MM.1S (cell line): ENCODE data around the gene DOK3.
A peak's percentile ranks its signal among the peaks of the same experiment; 100 is the strongest.

Experiments used
- DNase-seq: peaks from one replicate; pipeline ENCODE4 v3.0.0-alpha.2; 2015
- H2AFZ ChIP-seq: fragments of 300-600 bp; sonication (generic); 2 replicates; pipeline ENCODE4 v1.6.0; 2016; ENCODE audit warnings: antibody characterized with exemption, low read length
- H3F3A ChIP-seq: fragments of 300-600 bp; sonication (generic); 2 replicates; pipeline ENCODE4 v1.6.1; 2016; ENCODE audit warnings: mild to moderate bottlenecking, antibody characterized with exemption, low read length, moderate library complexity, mixed read lengths; ENCODE audit not compliant: insufficient read depth
- H3K27ac ChIP-seq: fragments of 300-600 bp; sonication (generic); 2 replicates; pipeline ENCODE4 v1.5.1; 2016; ENCODE audit warnings: mild to moderate bottlenecking, low read length
- H3K27me3 ChIP-seq: fragments of 300-600 bp; sonication (generic); replicated peaks from 2 replicates; pipeline ENCODE4 v1.6.0; 2016; ENCODE audit warnings: low read length; ENCODE audit not compliant: insufficient read depth
- H3K36me3 ChIP-seq: fragments of 300-600 bp; sonication (generic); replicated peaks from 2 replicates; pipeline ENCODE4 v1.6.1; 2016; ENCODE audit warnings: mild to moderate bottlenecking, low read length, mixed read lengths; ENCODE audit not compliant: insufficient read depth
- H3K4me1 ChIP-seq: fragments of 300-600 bp; sonication (generic); 2 replicates; pipeline ENCODE4 v1.6.1; 2016; ENCODE audit warnings: low read length, mixed read lengths
- H3K4me2 ChIP-seq: fragments of 300-600 bp; sonication (generic); 2 replicates; pipeline ENCODE4 v1.6.0; 2016; ENCODE audit warnings: low read depth, low read length
- H3K4me3 ChIP-seq: fragments of 300-600 bp; sonication (generic); 2 replicates; pipeline ENCODE4 v1.5.1; 2016; ENCODE audit warnings: low read length, mixed read lengths
- H3K79me2 ChIP-seq: fragments of 300-600 bp; sonication (generic); 2 replicates; pipeline ENCODE4 v1.6.1; 2016; ENCODE audit warnings: mixed run types, low read length, mixed read lengths
- H3K9ac ChIP-seq: fragments of 300-600 bp; sonication (generic); 2 replicates; pipeline ENCODE4 v1.6.1; 2016; ENCODE audit warnings: low read length, mixed read lengths
- H3K9me2 ChIP-seq: fragments of 300-600 bp; sonication (generic); replicated peaks from 2 replicates; pipeline ENCODE4 v1.6.1; 2016; ENCODE audit warnings: mild to moderate bottlenecking, low read length, mixed read lengths; ENCODE audit not compliant: insufficient read depth
- H3K9me3 ChIP-seq: fragments of 300-600 bp; sonication (generic); replicated peaks from 2 replicates; pipeline ENCODE4 v1.6.1; 2016; ENCODE audit warnings: mild to moderate bottlenecking, low read length, mixed read lengths; ENCODE audit not compliant: insufficient read depth
- H4K20me1 ChIP-seq: fragments of 300-600 bp; sonication (generic); 2 replicates; pipeline ENCODE4 v1.6.1; 2016; ENCODE audit warnings: mild to moderate bottlenecking, low read length, moderate library complexity, mixed read lengths; ENCODE audit not compliant: insufficient read depth
- EZH2 ChIP-seq: fragments of 300-600 bp; sonication (generic); optimal IDR thresholded peaks from 2 replicates; pipeline ENCODE3; 2017; ENCODE audit warnings: low read depth, mild to moderate bottlenecking, antibody characterized with exemption, low read length, mixed read lengths
- EZH2phosphoT487 ChIP-seq: fragments of 300-600 bp; sonication (generic); IDR thresholded peaks from 2 replicates; pipeline ENCODE4 v1.6.1; 2018; ENCODE audit warnings: antibody characterized with exemption, low read length
- TF ChIP-seq, protein P1 (sequence below): fragments of 300-600 bp; sonication (generic); IDR thresholded peaks from 2 replicates; pipeline ENCODE4 v1.5.1; 2016; ENCODE audit warnings: antibody characterized with exemption, low read length, mixed read lengths

DOK3 gene

GRCh38 chr5:177492841-177493240, 16.8 kb downstream of the DOK3 start:
- peaks cover 13% of the 10 kb centered on the region for H3K4me1 ChIP-seq

GRCh38 chr5:177491983-177492746, 17.5 kb downstream of the DOK3 start:
- no peak overlapping the region for H3K4me2 ChIP-seq
- H3K9me3 ChIP-seq = no peaks in the 10 kb centered on the region
- H4K20me1 ChIP-seq = no peaks in the 10 kb centered on the region
- TF ChIP-seq, protein P1, sequence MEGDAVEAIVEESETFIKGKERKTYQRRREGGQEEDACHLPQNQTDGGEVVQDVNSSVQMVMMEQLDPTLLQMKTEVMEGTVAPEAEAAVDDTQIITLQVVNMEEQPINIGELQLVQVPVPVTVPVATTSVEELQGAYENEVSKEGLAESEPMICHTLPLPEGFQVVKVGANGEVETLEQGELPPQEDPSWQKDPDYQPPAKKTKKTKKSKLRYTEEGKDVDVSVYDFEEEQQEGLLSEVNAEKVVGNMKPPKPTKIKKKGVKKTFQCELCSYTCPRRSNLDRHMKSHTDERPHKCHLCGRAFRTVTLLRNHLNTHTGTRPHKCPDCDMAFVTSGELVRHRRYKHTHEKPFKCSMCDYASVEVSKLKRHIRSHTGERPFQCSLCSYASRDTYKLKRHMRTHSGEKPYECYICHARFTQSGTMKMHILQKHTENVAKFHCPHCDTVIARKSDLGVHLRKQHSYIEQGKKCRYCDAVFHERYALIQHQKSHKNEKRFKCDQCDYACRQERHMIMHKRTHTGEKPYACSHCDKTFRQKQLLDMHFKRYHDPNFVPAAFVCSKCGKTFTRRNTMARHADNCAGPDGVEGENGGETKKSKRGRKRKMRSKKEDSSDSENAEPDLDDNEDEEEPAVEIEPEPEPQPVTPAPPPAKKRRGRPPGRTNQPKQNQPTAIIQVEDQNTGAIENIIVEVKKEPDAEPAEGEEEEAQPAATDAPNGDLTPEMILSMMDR = no peak
- TF ChIP-seq EZH2 (no peak), EZH2phosphoT487 (no peak)
- no peak overlapping the region for H3K9ac ChIP-seq
- no peaks in the 10 kb centered on the region for H3K27me3 ChIP-seq
- no peaks in the 10 kb centered on the region for H3K9me2 ChIP-seq
- no peaks in the 10 kb centered on the region for H3K36me3 ChIP-seq
- no peak overlapping the region for H3K27ac ChIP-seq
- H3F3A ChIP-seq = peaks cover 6% of the 10 kb centered on the region
- peaks cover 11% of the 10 kb centered on the region for H3K4me1 ChIP-seq
- H3K4me3 ChIP-seq = no peak overlapping the region
- no peak for DNase-seq
- H2AFZ ChIP-seq = no peak overlapping the region
- no peaks in the 10 kb centered on the region for H3K79me2 ChIP-seq

More at GRCh38 chr5:177492841-177493240, 16.8 kb downstream of the DOK3 start:
- Histone ChIP-seq H2AFZ (no peak overlapping the region), H3K36me3 (no peaks in the 10 kb centered on the region), H3F3A (peaks cover 6% of the 10 kb centered on the region), H3K79me2 (no peaks in the 10 kb centered on the region), H3K4me3 (no peak overlapping the region), H3K4me2 (no peak overlapping the region), H3K9me3 (no peaks in the 10 kb centered on the region), H4K20me1 (no peaks in the 10 kb centered on the region), H3K9me2 (no peaks in the 10 kb centered on the region), H3K9ac (no peak overlapping the region), H3K27me3 (peaks cover 2% of the 10 kb centered on the region; the same call in 1 of the 2 replicates), H3K27ac (no peak overlapping the region)
- no peak for DNase-seq
- TF ChIP-seq, protein P1 = no peak
- TF ChIP-seq EZH2 (no peak), EZH2phosphoT487 (no peak)

DNA sequence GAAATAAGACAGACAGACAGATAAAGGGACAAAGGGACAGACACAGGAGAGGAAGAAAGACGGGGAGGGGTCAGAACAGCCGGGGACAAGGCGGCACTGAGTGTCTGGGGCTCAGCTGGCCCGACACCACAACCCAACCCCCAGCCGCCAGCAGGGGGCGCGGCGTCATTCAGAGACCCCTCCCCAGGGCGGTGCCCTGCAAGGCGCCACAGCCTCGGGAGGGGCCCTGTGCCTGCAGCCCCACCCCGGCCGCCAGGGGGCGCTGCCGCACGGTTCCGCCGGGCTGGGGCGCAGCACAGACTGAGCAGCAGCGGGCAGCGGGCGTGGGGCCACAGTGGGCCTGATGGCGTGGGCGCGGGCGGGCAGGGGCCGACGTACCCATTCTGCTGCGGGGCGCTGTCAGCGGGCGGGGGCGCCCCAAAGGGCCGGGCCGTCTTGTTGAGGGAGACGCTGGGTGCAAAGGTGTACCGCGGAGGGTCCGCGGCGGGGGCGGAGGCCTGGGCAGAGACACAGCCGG, 18.1 kb downstream of the DOK3 start:
- H2AFZ ChIP-seq = no peak overlapping the region
- H3K27ac ChIP-seq = no peak overlapping the region
- peak; percentile 78 for DNase-seq
- no peak overlapping the region for H3K4me3 ChIP-seq
- H3K79me2 ChIP-seq = no peaks in the 10 kb centered on the region
- H3K4me1 ChIP-seq = peaks cover 11% of the 10 kb centered on the region
- peaks cover 6% of the 10 kb centered on the region for H3F3A ChIP-seq
- no peak overlapping the region for H3K4me2 ChIP-seq
- no peaks in the 10 kb centered on the region for H3K27me3 ChIP-seq
- H3K9me3 ChIP-seq = no peaks in the 10 kb centered on the region
- no peaks in the 10 kb centered on the region for H3K9me2 ChIP-seq
- TF ChIP-seq EZH2 = no peak
- TF ChIP-seq, protein P1 = peak; percentile 84
- no peak overlapping the region for H3K9ac ChIP-seq
- no peaks in the 10 kb centered on the region for H4K20me1 ChIP-seq
- no peaks in the 10 kb centered on the region for H3K36me3 ChIP-seq
